ENCODE results near the gene FUZ. TPM values are rescaled to one million over a fixed set of nuclear protein-coding genes. Genes with fewer than 3 reads are reported as not detected.
A peak's percentile ranks its signal among the peaks of the same experiment; 100 is the strongest.

Gene FUZ
- total and polyA plus RNA-seq, 2 of the 4 experiments (the other 2 are of a cell fraction) = 12.1 to 14.3 TPM

DNA sequence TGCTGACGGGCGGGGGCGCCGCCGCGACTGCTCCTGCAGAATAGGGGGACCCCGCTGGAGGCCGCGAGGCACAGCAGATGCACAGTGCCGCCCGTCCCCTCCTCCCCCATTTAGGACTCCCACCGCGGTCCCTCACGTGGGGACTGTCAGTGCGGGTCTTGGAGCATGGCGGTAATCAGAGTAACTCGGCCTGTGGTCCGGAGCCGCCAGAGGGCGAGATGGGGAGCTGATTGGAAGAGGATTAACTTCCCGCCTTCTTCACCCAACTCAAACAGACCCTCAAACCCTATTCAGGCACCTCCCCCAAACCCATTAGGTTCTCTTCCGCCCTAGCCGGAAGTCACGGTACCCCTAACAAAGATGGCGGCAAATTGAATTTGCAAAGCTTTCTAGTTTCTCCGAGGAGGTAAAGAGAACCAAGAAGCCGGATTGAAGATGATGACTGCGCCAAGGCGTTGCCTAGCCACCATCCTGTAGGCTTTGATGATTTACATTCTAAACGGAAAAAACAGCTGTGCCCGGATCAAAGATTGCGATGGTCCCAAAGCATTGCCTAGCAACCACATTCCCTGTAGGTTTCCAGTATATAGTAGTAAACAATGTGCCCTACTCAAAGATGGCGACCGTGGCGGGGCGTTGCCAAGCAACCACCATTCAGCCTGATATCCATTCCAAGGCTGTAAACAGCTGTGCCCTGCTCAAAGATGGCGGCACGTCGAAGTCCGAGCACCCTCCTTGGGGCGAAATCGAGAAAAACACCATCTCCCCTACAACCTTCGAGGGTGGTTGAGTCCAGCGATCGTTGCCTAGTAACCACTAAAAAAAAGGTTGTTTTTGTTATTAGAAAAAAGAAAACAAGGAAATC lies at the start of gene FUZ (continued):
- TF ChIP-seq, protein P1, sequence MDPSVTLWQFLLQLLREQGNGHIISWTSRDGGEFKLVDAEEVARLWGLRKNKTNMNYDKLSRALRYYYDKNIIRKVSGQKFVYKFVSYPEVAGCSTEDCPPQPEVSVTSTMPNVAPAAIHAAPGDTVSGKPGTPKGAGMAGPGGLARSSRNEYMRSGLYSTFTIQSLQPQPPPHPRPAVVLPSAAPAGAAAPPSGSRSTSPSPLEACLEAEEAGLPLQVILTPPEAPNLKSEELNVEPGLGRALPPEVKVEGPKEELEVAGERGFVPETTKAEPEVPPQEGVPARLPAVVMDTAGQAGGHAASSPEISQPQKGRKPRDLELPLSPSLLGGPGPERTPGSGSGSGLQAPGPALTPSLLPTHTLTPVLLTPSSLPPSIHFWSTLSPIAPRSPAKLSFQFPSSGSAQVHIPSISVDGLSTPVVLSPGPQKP (IDR thresholded peaks at IDR 0.05; ENCODE audit: borderline replicate concordance, low read depth, low read length) = no peak
- TF ChIP-seq MXI1 (IDR thresholded peaks at IDR 0.05; ENCODE audit: borderline replicate concordance, low read depth, low read length) (peak; percentile 86), POLR2A (IDR thresholded peaks at IDR 0.05; ENCODE audit: low read depth, low read length) (no peak; the same call in 1 of the 2 replicates)

Measured in IMR-90 (cell line).